NB4 (cell line): ENCODE measurements around the gene RABEP1.

ENCODE experiments used
- DNase-seq: peaks from one replicate; pipeline ENCODE4 v3.0.0; 2010; ENCODE audit warnings: low read depth
- H3K4me3 ChIP-seq: one replicate; pipeline ENCODE4 v1.5.1; 2011; ENCODE audit warnings: mild to moderate bottlenecking, low read depth, low read length, moderate library complexity
- MYC ChIP-seq: IDR thresholded peaks from 2 replicates; pipeline ENCODE4 v1.6.1; 2011; ENCODE audit warnings: low read depth, low read length
- POLR2A ChIP-seq: IDR thresholded peaks from 2 replicates; pipeline ENCODE4 v1.6.1; 2011; ENCODE audit warnings: mild to moderate bottlenecking; ENCODE audit not compliant: insufficient read length; ENCODE audit errors: extremely low read depth
- TF ChIP-seq, protein P1 (sequence below): IDR thresholded peaks from 2 replicates; pipeline ENCODE4 v1.6.1; 2011; ENCODE audit warnings: low read depth, low read length
- TF ChIP-seq, protein P2 (sequence below): IDR thresholded peaks from one replicate; pipeline ENCODE4 v1.5.1; 2012; ENCODE audit warnings: low read depth, low read length

Gene RABEP1

DNA sequence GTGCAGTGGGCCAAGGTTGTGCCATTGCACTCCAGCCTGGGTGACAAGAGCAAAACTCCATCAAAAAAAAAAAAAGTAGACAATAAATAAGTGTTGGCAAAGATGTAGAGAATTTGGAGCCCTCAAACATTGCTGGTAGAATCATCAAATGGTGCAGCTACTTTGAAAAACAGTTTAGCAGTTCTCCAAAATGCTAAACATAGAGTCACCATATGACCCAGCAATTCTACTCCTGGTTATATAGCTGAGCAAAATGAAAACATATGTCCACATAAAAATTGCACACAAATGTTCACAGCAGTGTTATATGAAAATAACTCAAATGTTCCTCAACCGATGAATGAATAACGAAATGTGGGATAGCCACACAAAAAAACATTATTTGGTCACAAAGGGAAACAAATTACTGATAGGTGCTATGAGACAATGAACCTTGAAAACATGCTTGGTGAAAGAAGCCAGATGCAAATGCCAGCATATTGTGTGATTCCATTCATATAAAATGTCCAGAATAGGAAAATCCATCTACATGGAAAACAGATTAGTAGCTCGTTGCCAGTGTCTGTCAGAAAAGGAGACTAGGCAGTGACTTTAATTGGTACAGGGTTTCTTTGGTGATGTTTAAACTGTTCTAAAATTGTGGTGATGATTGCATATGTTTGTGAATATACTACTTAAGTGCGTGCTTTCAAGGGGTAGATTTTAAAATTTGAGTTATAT, 12.7 kb upstream of the RABEP1 start:
- no peak for DNase-seq
- no peak overlapping the region for H3K4me3 ChIP-seq
- TF ChIP-seq, protein P1, sequence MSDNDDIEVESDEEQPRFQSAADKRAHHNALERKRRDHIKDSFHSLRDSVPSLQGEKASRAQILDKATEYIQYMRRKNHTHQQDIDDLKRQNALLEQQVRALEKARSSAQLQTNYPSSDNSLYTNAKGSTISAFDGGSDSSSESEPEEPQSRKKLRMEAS = no peak
- TF ChIP-seq MYC = no peak

- no peak for TF ChIP-seq POLR2A
- TF ChIP-seq, protein P2, sequence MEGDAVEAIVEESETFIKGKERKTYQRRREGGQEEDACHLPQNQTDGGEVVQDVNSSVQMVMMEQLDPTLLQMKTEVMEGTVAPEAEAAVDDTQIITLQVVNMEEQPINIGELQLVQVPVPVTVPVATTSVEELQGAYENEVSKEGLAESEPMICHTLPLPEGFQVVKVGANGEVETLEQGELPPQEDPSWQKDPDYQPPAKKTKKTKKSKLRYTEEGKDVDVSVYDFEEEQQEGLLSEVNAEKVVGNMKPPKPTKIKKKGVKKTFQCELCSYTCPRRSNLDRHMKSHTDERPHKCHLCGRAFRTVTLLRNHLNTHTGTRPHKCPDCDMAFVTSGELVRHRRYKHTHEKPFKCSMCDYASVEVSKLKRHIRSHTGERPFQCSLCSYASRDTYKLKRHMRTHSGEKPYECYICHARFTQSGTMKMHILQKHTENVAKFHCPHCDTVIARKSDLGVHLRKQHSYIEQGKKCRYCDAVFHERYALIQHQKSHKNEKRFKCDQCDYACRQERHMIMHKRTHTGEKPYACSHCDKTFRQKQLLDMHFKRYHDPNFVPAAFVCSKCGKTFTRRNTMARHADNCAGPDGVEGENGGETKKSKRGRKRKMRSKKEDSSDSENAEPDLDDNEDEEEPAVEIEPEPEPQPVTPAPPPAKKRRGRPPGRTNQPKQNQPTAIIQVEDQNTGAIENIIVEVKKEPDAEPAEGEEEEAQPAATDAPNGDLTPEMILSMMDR = no peak
- H3K4me3 ChIP-seq = no peak overlapping the region
- no peak for DNase-seq
Observed at GRCh38 chr17:5272322-5272721, 9.8 kb upstream of the RABEP1 start.

DNA sequence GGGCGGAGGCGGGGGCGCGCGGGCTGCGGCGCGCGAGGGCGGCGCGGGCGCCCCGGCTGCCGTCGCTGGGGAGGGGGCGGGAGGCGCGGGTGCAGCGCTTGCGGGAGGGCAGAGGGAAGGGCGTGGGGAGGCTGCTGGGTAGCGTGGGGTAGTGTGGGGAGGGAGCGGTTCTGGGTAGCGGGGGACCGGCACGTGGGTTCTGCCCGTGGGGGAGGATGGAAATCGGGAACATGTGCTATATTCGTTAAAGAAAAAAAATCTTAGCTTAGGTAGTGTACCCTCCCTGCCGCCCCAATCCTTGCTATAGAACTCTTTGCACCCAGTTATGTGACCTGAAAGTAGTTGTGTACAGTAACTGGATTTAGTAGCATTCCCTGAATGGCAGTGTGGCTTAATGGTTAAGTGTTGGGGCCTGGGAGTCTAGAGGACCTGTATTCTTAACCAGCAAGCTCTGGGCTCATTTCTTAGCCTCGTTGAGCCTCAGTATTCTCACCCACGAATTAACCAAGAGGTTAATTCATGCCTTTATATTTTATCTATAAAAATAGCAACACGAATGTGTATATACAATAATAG, 646 bp downstream of the RABEP1 start:
- TF ChIP-seq, protein P1 = peak; percentile 72
- no peak for TF ChIP-seq MYC
- H3K4me3 ChIP-seq = peak overlapping the region; percentile 91
- DNase-seq = no peak

DNA sequence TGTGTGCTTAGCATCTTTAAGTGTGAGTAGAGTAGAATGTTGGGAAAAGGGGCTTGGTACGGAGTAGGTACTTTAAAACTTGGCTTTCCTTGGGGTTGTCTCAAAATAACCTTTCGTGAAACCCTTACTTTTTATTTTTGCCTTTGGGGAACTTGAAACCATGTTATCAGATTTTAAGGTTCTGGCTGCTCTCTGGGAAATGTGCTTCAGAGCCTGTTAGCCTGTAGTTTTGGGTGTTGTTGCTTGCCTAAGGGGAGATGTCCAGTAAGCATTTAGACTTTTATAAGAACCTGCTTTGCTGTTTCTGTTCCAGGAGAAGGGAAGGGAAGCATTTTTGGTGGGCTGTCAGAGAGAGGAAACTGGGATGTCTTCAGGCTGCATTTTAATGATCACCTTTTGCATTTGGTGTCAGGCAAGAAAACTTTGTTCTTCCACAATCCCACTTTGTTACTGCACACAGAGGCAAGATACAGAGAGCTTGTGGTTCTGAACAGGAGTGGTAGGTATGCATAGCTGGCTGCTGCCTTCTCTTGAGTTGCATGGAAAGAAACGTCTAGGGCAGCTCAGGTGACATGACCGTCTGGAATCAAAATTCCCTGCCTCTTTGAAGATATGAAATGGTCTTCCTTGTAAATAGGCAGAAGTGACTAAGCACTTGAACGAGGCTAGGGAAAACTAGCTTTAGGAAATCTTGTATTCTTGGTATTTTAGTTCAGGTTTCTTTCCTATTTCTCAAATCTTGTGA, 1.7 kb downstream of the RABEP1 start:
- peak; percentile 19 for DNase-seq
- TF ChIP-seq, protein P2 = no peak
- TF ChIP-seq POLR2A (no peak), MYC (no peak)
- TF ChIP-seq, protein P1 = no peak
- H3K4me3 ChIP-seq = peak overlapping the region; percentile 91

- no peak overlapping the region for H3K4me3 ChIP-seq
- TF ChIP-seq, protein P2 = no peak
- TF ChIP-seq, protein P1 = no peak
- TF ChIP-seq POLR2A (no peak), MYC (no peak)
Observed at GRCh38 chr17:5284681-5285080, 2.6 kb downstream of the RABEP1 start.

DNA sequence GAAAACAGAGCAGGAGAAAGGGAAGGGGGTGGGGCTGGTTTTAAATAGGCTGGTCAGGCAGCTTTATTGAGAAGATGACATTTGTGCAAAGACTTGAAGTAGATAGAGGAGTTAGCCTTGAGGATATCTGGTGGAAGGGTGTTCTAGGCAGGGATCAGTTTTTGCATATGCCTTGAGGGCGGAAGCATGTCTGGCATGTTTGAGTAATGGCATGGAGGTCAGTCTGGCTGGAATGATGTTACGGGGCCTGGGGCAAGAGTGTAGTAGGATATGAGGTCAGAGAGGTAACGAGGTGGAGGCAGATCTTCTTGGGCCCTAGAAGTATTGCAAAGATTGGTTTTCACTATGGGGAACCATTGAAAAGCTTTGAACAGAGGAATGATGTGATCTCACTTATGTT, 4.8 kb downstream of the RABEP1 start:
- TF ChIP-seq MYC (no peak), POLR2A (no peak)
- TF ChIP-seq, protein P2 = no peak
- TF ChIP-seq, protein P1 = no peak
- DNase-seq = no peak
- H3K4me3 ChIP-seq = no peak overlapping the region

More at GRCh38 chr17:5284681-5285080, 2.6 kb downstream of the RABEP1 start:
- no peak for DNase-seq
